Measurements from ENCODE around the gene LCE3B. TPM values are rescaled to one million over a fixed set of nuclear protein-coding genes. Genes with fewer than 3 reads are reported as not detected.
"Not testable (repeated sequence)": the region's sequence is repeated elsewhere in the genome, so short reads cannot be mapped to it uniquely, and the experiment has no call there.

The LCE3B gene, protein sequence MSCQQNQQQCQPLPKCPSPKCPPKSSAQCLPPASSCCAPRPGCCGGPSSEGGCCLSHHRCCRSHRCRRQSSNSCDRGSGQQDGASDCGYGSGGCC
- not detected for total RNA-seq (ENCODE audit: unreplicated experiment)
- long read RNA-seq: 0 reads

GRCh38 chr1:152613511-152613910 is at the start of gene LCE3B:
LCE3B (plus strand) TSS chr1:152613811; CDS start chr1:152613811, 0 bp downstream.
- DNase-seq (ENCODE audit: low spot score): no peak
- Mint-ChIP-seq H3K27me3 (ENCODE audit: unreplicated experiment) (no peaks in the 10 kb centered on the region), H3K36me3 (ENCODE audit: low read depth, unreplicated experiment) (peaks cover 2% of the 10 kb centered on the region), H3K27ac (ENCODE audit: unreplicated experiment) (no peak within 1 kb of the TSS), H3K4me3 (ENCODE audit: unreplicated experiment) (no peak within 1 kb of the TSS), H3K9me3 (ENCODE audit: unreplicated experiment) (peaks cover 9% of the 10 kb centered on the region), H3K4me1 (ENCODE audit: unreplicated experiment) (no peaks in the 10 kb centered on the region)
- TF ChIP-seq CTCF (IDR thresholded peaks at IDR 0.05; ENCODE audit: unreplicated experiment): no peak

GRCh38 chr1:152565115-152565514 is 48.5 kb upstream of the LCE3B start:
- H3K9me3 Mint-ChIP-seq (ENCODE audit: unreplicated experiment): no peaks in the 10 kb centered on the region
- no peaks in the 10 kb centered on the region for H3K36me3 Mint-ChIP-seq (ENCODE audit: low read depth, unreplicated experiment)
- TF ChIP-seq CTCF (IDR thresholded peaks at IDR 0.05; ENCODE audit: unreplicated experiment): no peak
- DNase-seq (ENCODE audit: low spot score): no peak
- H3K4me1 Mint-ChIP-seq (ENCODE audit: unreplicated experiment): no peaks in the 10 kb centered on the region
- no peak overlapping the region for H3K27ac Mint-ChIP-seq (ENCODE audit: unreplicated experiment)
- H3K4me3 Mint-ChIP-seq (ENCODE audit: unreplicated experiment): no peak overlapping the region
- no peaks in the 10 kb centered on the region for H3K27me3 Mint-ChIP-seq (ENCODE audit: unreplicated experiment)

DNA sequence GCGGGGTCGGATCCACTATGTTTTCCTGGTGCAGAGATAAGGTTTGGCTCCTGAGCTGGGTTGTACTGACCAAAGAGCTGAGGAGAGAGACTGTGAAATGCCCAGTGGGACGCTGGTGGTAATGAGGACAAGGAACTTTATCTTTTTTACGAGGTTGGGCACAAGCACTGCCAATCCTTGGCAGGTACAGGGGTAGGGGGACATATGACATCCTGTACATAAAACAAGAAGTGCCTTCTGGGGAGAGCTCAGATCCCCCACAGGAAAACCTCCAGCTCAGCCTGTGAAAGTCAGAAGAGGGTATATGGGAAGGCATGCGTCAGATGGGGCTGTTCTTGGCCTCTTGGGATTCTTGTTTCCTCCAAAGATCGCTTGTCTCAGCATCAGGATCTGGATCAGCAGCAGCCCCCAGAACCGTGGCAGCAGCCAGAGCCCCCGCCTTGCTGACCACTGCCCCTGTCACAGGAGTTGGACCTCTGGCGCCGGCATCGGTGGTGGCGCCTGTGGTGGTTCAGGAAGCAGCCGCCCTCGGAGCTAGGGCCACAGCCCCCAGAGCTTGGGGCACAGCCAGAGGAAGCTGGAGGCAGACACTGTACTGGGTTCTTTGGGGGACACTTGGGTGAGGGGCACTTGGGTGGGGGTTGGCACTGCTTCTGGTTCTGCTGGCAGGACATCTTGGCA is 47.9 kb upstream of the LCE3B start:
- no peak overlapping the region for H3K27ac Mint-ChIP-seq (ENCODE audit: unreplicated experiment)
- H3K27me3 Mint-ChIP-seq (ENCODE audit: unreplicated experiment): no peaks in the 10 kb centered on the region
- H3K4me3 Mint-ChIP-seq (ENCODE audit: unreplicated experiment): no peak overlapping the region
- no peak for TF ChIP-seq CTCF (IDR thresholded peaks at IDR 0.05; ENCODE audit: unreplicated experiment)
- no peak for DNase-seq (ENCODE audit: low spot score)
- no peaks in the 10 kb centered on the region for H3K4me1 Mint-ChIP-seq (ENCODE audit: unreplicated experiment)
- no peaks in the 10 kb centered on the region for H3K9me3 Mint-ChIP-seq (ENCODE audit: unreplicated experiment)
- H3K36me3 Mint-ChIP-seq (ENCODE audit: low read depth, unreplicated experiment): no peaks in the 10 kb centered on the region

GRCh38 chr1:152566681-152567080 is 46.9 kb upstream of the LCE3B start, which contains the start of gene LCE3E:
LCE3E (minus strand) TSS chr1:152566780; CDS start chr1:152566208, 572 bp downstream.
- no peaks in the 10 kb centered on the region for H3K9me3 Mint-ChIP-seq (ENCODE audit: unreplicated experiment)
- no peak within 1 kb of the TSS for H3K27ac Mint-ChIP-seq (ENCODE audit: unreplicated experiment)
- no peaks in the 10 kb centered on the region for H3K27me3 Mint-ChIP-seq (ENCODE audit: unreplicated experiment)
- no peaks in the 10 kb centered on the region for H3K4me1 Mint-ChIP-seq (ENCODE audit: unreplicated experiment)
- no peak for DNase-seq (ENCODE audit: low spot score)
- H3K36me3 Mint-ChIP-seq (ENCODE audit: low read depth, unreplicated experiment): no peaks in the 10 kb centered on the region
- TF ChIP-seq CTCF (IDR thresholded peaks at IDR 0.05; ENCODE audit: unreplicated experiment): no peak
- no peak within 1 kb of the TSS for H3K4me3 Mint-ChIP-seq (ENCODE audit: unreplicated experiment)

DNA sequence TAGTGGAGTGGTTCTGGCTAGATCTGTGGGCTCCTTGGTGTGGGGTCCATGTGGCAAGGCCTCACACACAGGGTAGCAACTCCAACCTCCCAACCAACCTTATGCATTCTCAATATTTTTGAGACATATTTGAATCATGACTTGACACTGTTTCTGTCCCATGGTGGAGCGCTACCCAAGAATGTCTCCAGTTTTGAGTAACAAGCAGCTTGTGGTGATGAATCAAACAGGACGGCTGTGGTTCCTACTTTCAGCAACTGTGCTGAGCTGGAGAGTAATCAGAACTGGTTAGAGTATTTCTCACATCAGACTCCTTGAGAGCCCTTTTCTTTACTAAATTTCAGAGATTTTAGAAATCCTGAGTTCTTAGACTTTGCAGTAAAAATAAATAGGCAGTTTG is 36.4 kb upstream of the LCE3B start:
- Mint-ChIP-seq H3K27ac (ENCODE audit: unreplicated experiment) (no peak overlapping the region), H3K4me1 (ENCODE audit: unreplicated experiment) (peaks cover 3% of the 10 kb centered on the region), H3K4me3 (ENCODE audit: unreplicated experiment) (no peak overlapping the region), H3K36me3 (ENCODE audit: low read depth, unreplicated experiment) (no peaks in the 10 kb centered on the region), H3K9me3 (ENCODE audit: unreplicated experiment) (no peaks in the 10 kb centered on the region), H3K27me3 (ENCODE audit: unreplicated experiment) (peaks cover 3% of the 10 kb centered on the region)
- DNase-seq (ENCODE audit: low spot score): no peak
- no peak for TF ChIP-seq CTCF (IDR thresholded peaks at IDR 0.05; ENCODE audit: unreplicated experiment)

DNA sequence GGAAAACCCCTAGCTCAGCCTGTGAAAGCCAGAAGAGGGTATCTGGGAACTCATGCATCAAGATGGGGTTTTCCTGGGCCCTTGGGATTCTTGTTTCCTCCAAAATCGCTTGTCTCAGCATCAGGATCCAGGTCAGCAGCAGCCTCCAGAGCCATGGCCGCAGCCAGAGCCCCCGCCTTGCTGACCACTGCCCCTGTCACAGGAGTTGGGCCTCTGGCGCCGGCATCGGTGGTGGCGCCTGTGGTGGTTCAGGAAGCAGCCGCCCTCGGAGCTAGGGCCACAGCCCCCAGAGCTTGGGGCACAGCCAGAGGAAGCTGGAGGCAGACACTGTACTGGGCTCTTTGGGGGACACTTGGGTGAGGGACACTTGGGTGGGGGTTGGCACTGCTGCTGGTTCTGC is 34.1 kb upstream of the LCE3B start:
- not testable (repeated sequence) for H3K9me3 Mint-ChIP-seq (ENCODE audit: unreplicated experiment); DNase-seq (ENCODE audit: low spot score); H3K4me1 Mint-ChIP-seq (ENCODE audit: unreplicated experiment); H3K27ac Mint-ChIP-seq (ENCODE audit: unreplicated experiment); H3K4me3 Mint-ChIP-seq (ENCODE audit: unreplicated experiment); H3K36me3 Mint-ChIP-seq (ENCODE audit: low read depth, unreplicated experiment); H3K27me3 Mint-ChIP-seq (ENCODE audit: unreplicated experiment)
